Measurements from ENCODE around the gene SLC30A7.

SLC30A7 gene

GRCh38 chr1:100903777-100904176, 7.9 kb downstream of the SLC30A7 start:
- DNase-seq (ENCODE audit: low read depth): no peak
- no peak for TF ChIP-seq CTCF (IDR thresholded peaks at IDR 0.05; ENCODE audit: insufficient read depth, low read depth, low read length, missing control alignments)
- H3K4me3 ChIP-seq (ENCODE audit: low read depth, low read length): no peak overlapping the region

- TF ChIP-seq CTCF (IDR thresholded peaks at IDR 0.05; ENCODE audit: insufficient read depth, low read depth, low read length, missing control alignments): no peak
- H3K4me3 ChIP-seq (ENCODE audit: low read depth, low read length): no peak overlapping the region
- no peak for DNase-seq (ENCODE audit: low read depth)
Observed at GRCh38 chr1:100904528-100904927, 8.6 kb downstream of the SLC30A7 start.

- H3K4me3 ChIP-seq (ENCODE audit: low read depth, low read length): no peak overlapping the region
- no peak for TF ChIP-seq CTCF (IDR thresholded peaks at IDR 0.05; ENCODE audit: insufficient read depth, low read depth, low read length, missing control alignments)
- DNase-seq (ENCODE audit: low read depth): no peak
Observed at GRCh38 chr1:100905181-100905580, 9.3 kb downstream of the SLC30A7 start.

GRCh38 chr1:100907887-100908286, 12.0 kb downstream of the SLC30A7 start:
- no peak for DNase-seq (ENCODE audit: low read depth)
- no peak overlapping the region for H3K4me3 ChIP-seq (ENCODE audit: low read depth, low read length)
- no peak for TF ChIP-seq CTCF (IDR thresholded peaks at IDR 0.05; ENCODE audit: insufficient read depth, low read depth, low read length, missing control alignments)

GRCh38 chr1:100909018-100909417, 13.1 kb downstream of the SLC30A7 start:
- no peak for DNase-seq (ENCODE audit: low read depth)
- no peak for TF ChIP-seq CTCF (IDR thresholded peaks at IDR 0.05; ENCODE audit: insufficient read depth, low read depth, low read length, missing control alignments)
- no peak overlapping the region for H3K4me3 ChIP-seq (ENCODE audit: low read depth, low read length)

- TF ChIP-seq CTCF (IDR thresholded peaks at IDR 0.05; ENCODE audit: insufficient read depth, low read depth, low read length, missing control alignments): no peak
- DNase-seq (ENCODE audit: low read depth): no peak
- no peak overlapping the region for H3K4me3 ChIP-seq (ENCODE audit: low read depth, low read length)
Observed at GRCh38 chr1:100912019-100912418, 16.1 kb downstream of the SLC30A7 start.

GRCh38 chr1:100921110-100921706, 25.3 kb downstream of the SLC30A7 start:
- peak; percentile 68 for DNase-seq (ENCODE audit: low read depth)
- no peak overlapping the region for H3K4me3 ChIP-seq (ENCODE audit: low read depth, low read length)
- TF ChIP-seq CTCF (IDR thresholded peaks at IDR 0.05; ENCODE audit: insufficient read depth, low read depth, low read length, missing control alignments): peak; percentile 38

Data from GM12865 (cell line).